Measurements from ENCODE around the gene TMEM52B.
"Not testable (repeated sequence)": the region's sequence is repeated elsewhere in the genome, so short reads cannot be mapped to it uniquely, and the experiment has no call there.

TMEM52B gene

DNA sequence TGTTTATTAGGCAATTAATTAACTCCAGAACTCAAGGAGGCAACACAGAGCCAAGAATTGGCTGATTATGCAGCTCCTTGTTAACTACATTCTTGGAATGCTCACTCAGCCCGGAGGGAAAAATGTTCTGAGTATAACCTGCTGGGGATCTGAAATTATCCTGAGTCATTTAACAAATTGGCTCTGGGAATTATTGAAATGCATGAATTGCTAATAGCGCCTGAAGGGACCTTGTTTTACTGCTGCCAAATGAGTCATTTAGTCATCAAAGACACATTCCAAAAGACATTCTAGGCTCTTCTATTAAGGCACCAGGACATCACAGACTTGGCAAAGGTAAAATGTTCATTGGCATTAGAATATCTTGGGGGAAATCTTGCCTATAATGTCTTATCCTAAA lies 13.0 kb downstream of the TMEM52B start:
- 18% methylated on average over 2 of the region's 2 CpGs for WGBS
- Histone ChIP-seq H3K27me3 (ENCODE audit: insufficient read depth, low read length) (no peaks in the 10 kb centered on the region), H3K36me3 (ENCODE audit: insufficient read depth, low read length) (no peaks in the 10 kb centered on the region), H3K4me3 (ENCODE audit: low read length) (no peak overlapping the region), H3K9ac (ENCODE audit: low read depth, low read length) (no peak overlapping the region), H3K9me3 (ENCODE audit: insufficient read depth, low read depth, low read length) (no peaks in the 10 kb centered on the region), H3K4me1 (ENCODE audit: insufficient read depth, low read length) (peaks cover 9% of the 10 kb centered on the region; the same call in 1 of the 2 replicates), H3K27ac (ENCODE audit: low read depth, low read length) (no peak overlapping the region; the same call in 1 of the 2 replicates)

DNA sequence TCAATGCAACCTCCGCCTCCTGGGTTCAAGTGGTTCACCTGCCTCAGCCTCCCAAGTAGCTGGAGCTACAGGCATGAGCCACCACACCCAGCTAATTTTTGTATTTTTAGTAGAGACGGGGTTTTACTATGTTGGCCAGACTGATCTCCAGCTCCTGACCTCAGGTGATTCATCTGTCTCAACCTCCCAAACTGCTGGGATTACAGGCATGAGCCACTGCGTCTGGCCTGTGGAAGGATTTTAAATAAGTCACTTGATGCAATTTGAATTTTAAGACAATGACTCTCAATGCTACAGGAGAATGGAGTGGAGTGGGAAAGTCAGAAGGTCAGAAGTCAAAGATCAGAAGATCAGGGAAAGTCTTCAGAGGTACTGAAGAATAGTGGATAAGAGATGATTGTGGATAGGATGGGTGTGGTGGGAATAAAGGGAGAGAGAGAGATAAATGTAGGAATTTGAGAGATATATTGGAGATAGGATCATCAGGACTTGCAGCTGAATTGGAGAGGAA lies 15.4 kb downstream of the TMEM52B start:
- Histone ChIP-seq H3K36me3 (ENCODE audit: insufficient read depth, low read length) (no peaks in the 10 kb centered on the region), H3K27ac (ENCODE audit: low read depth, low read length) (no peak overlapping the region), H3K9me3 (ENCODE audit: insufficient read depth, low read depth, low read length) (no peaks in the 10 kb centered on the region), H3K4me3 (ENCODE audit: low read length) (no peak overlapping the region), H3K9ac (ENCODE audit: low read depth, low read length) (no peak overlapping the region), H3K27me3 (ENCODE audit: insufficient read depth, low read length) (no peaks in the 10 kb centered on the region), H3K4me1 (ENCODE audit: insufficient read depth, low read length) (peaks cover 9% of the 10 kb centered on the region; the same call in 1 of the 2 replicates)
- 92% methylated on average over 3 of the region's 3 CpGs for WGBS

DNA sequence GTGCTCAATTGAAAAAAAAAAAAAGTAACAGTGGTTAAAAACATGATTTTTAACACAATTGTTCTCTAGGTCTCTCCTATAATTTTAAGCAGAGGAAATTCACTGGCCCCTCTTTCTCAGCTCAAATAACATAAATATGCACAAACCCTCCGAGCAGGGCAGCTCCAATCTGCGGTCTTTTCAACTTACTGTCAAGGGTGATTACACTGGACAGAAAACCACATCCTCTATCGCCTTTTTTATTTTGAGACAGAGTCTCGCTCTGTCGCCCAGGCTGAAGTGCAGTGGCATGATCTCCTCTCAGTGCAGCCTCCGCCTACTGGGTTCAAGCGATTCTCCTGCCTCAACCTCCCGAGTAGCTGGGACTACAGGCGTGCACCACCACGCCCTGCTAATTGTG lies 17.4 kb downstream of the TMEM52B start:
- H3K4me1 ChIP-seq (ENCODE audit: insufficient read depth, low read length), result peaks cover 9% of the 10 kb centered on the region; the same call in 1 of the 2 replicates
- no peak overlapping the region for H3K27ac ChIP-seq (ENCODE audit: low read depth, low read length)
- H3K4me3 ChIP-seq (ENCODE audit: low read length), result no peak overlapping the region
- H3K27me3 ChIP-seq (ENCODE audit: insufficient read depth, low read length), result no peaks in the 10 kb centered on the region
- 93% methylated on average over 10 of the region's 10 CpGs for WGBS
- no peaks in the 10 kb centered on the region for H3K36me3 ChIP-seq (ENCODE audit: insufficient read depth, low read length)
- H3K9me3 ChIP-seq (ENCODE audit: insufficient read depth, low read depth, low read length), result no peaks in the 10 kb centered on the region
- no peak overlapping the region for H3K9ac ChIP-seq (ENCODE audit: low read depth, low read length)

DNA sequence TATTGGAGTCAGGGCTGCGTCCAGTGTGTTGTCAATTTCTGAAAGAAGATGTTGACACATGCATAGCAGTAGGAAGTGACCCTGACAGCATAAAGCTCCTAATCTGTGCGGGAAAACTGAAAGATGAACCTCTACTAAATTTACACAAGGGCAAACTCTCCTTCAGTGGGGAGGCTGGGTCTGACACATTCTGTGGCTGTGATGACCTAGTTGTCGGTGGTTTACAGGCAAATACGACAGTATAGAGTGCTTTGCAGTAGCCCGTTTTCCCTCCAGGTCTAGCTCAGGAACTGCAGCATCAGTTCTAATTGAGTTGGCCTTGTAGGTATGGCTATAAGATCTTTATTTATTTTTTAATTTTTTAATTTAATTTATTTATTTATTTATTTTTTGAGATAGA lies 19.0 kb downstream of the TMEM52B start:
- H3K9me3 ChIP-seq (ENCODE audit: insufficient read depth, low read depth, low read length), result no peaks in the 10 kb centered on the region
- no peak overlapping the region for H3K9ac ChIP-seq (ENCODE audit: low read depth, low read length)
- no peak overlapping the region for H3K4me3 ChIP-seq (ENCODE audit: low read length)
- H3K27me3 ChIP-seq (ENCODE audit: insufficient read depth, low read length), result no peaks in the 10 kb centered on the region
- no peak overlapping the region for H3K27ac ChIP-seq (ENCODE audit: low read depth, low read length)
- 88% methylated on average over 5 of the region's 5 CpGs for WGBS
- no peaks in the 10 kb centered on the region; the same call in 1 of the 2 replicates for H3K4me1 ChIP-seq (ENCODE audit: insufficient read depth, low read length)
- H3K36me3 ChIP-seq (ENCODE audit: insufficient read depth, low read length), result no peaks in the 10 kb centered on the region

DNA sequence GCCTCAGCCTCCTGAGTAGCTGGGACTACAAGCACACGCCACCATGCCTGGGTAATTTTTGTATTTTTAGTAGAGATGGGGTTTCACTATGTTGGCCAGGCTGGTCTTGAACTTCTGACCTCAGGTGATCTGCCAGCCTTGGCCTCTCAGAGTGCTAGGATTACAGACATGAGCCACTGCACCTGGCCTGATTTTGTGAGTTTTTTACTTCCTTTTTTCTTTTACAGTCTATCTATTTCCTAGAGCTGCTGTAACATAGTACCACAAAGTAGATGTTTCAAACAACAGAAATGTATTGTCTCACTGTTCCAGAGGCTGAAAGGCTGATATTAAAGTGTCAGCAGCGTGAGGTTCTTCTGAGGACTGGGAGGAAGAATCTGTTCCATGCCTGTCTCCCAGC lies 25.7 kb downstream of the TMEM52B start:
- not testable (repeated sequence) for H3K27me3 ChIP-seq (ENCODE audit: insufficient read depth, low read length); H3K9me3 ChIP-seq (ENCODE audit: insufficient read depth, low read depth, low read length); H3K9ac ChIP-seq (ENCODE audit: low read depth, low read length); H3K36me3 ChIP-seq (ENCODE audit: insufficient read depth, low read length); H3K4me3 ChIP-seq (ENCODE audit: low read length); H3K4me1 ChIP-seq (ENCODE audit: insufficient read depth, low read length); H3K27ac ChIP-seq (ENCODE audit: low read depth, low read length)
- 88% methylated on average over 2 of the region's 2 CpGs for WGBS

DNA sequence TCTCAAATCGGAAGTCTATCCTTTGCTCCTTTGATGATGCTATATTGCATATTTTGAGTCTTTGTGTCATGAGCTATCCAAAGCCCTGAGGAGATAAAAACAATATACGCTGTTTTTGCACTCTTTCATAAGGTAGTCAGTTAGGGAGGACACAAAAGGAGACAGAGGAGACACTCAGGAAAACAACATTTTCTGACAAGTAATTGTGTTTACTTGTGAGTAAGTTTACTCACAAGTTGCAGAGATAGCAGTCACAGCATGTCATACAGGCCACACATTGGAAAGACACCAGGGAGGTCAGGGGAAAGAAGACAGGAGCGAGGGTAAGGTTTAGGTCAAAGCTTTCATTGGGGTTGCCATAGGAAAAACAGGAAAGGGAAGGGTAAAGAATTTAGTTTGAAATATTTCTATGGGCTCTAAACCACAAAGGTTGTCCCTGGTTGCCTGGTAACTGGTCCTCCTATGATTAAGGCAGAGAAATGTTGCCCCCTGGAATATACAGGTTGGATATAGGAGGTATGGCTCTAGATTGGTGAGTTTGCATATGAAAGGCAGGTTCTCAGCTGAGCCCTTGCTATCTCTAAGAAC lies 26.5 kb downstream of the TMEM52B start:
- Histone ChIP-seq H3K27me3 (ENCODE audit: insufficient read depth, low read length) (no peaks in the 10 kb centered on the region), H3K4me1 (ENCODE audit: insufficient read depth, low read length) (peaks cover 9% of the 10 kb centered on the region), H3K27ac (ENCODE audit: low read depth, low read length) (no peak overlapping the region), H3K36me3 (ENCODE audit: insufficient read depth, low read length) (no peaks in the 10 kb centered on the region), H3K9me3 (ENCODE audit: insufficient read depth, low read depth, low read length) (no peaks in the 10 kb centered on the region), H3K4me3 (ENCODE audit: low read length) (no peak overlapping the region), H3K9ac (ENCODE audit: low read depth, low read length) (no peak overlapping the region)
- 80% methylated on average over 3 of the region's 3 CpGs for WGBS

DNA sequence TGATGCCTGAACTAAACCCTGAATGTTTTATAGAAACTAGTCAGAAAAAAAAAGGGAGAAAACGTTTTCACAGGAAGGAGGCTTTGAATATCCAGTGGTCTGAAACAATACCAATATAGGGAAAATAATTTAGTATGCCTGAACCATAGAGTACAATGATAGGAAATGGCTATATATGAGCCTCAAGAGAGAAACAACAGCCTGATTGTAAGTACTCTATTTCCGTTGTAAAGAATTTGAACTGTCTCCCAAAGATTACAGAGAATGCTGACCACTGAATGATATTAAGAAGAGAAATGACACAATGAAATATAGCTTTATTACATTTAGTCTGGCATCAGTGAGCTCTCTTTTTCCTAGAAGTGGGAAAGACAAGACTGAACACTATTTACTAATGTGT lies 28.3 kb downstream of the TMEM52B start:
- 83% methylated on average over 2 of the region's 2 CpGs for WGBS

DNA sequence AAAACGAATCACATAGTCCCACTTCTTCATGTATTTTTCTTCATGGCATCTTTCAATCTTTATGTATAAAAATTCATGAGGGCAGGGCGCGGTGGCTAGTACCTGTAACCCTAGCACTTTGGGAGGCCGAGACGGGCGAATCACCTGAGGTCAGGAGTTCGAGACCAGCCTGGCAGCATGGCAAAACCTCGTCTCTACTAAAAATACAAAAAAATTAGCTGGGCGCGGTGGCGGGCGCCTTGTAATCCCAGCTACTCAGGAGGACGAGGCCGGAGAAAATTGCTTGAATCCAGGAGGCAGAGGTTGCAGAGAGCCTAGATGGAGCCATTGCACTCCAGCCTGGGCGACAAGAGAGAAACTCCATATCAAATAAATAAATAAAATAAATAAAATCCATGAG lies 31.4 kb downstream of the TMEM52B start:
- Histone ChIP-seq H3K9ac (ENCODE audit: low read depth, low read length) (no peak overlapping the region), H3K36me3 (ENCODE audit: insufficient read depth, low read length) (no peaks in the 10 kb centered on the region), H3K4me3 (ENCODE audit: low read length) (no peak overlapping the region), H3K9me3 (ENCODE audit: insufficient read depth, low read depth, low read length) (no peaks in the 10 kb centered on the region), H3K4me1 (ENCODE audit: insufficient read depth, low read length) (peaks cover 19% of the 10 kb centered on the region; the same call in 1 of the 2 replicates), H3K27me3 (ENCODE audit: insufficient read depth, low read length) (no peaks in the 10 kb centered on the region), H3K27ac (ENCODE audit: low read depth, low read length) (no peak overlapping the region)
- 95% methylated on average over 14 of the region's 15 CpGs for WGBS

More for the DNA sequence above, 28.3 kb downstream of the TMEM52B start:
- Histone ChIP-seq H3K9ac (ENCODE audit: low read depth, low read length) (no peak overlapping the region), H3K27ac (ENCODE audit: low read depth, low read length) (no peak overlapping the region), H3K4me3 (ENCODE audit: low read length) (no peak overlapping the region), H3K27me3 (ENCODE audit: insufficient read depth, low read length) (no peaks in the 10 kb centered on the region), H3K9me3 (ENCODE audit: insufficient read depth, low read depth, low read length) (no peaks in the 10 kb centered on the region), H3K4me1 (ENCODE audit: insufficient read depth, low read length) (peaks cover 9% of the 10 kb centered on the region), H3K36me3 (ENCODE audit: insufficient read depth, low read length) (no peaks in the 10 kb centered on the region)

DNA sequence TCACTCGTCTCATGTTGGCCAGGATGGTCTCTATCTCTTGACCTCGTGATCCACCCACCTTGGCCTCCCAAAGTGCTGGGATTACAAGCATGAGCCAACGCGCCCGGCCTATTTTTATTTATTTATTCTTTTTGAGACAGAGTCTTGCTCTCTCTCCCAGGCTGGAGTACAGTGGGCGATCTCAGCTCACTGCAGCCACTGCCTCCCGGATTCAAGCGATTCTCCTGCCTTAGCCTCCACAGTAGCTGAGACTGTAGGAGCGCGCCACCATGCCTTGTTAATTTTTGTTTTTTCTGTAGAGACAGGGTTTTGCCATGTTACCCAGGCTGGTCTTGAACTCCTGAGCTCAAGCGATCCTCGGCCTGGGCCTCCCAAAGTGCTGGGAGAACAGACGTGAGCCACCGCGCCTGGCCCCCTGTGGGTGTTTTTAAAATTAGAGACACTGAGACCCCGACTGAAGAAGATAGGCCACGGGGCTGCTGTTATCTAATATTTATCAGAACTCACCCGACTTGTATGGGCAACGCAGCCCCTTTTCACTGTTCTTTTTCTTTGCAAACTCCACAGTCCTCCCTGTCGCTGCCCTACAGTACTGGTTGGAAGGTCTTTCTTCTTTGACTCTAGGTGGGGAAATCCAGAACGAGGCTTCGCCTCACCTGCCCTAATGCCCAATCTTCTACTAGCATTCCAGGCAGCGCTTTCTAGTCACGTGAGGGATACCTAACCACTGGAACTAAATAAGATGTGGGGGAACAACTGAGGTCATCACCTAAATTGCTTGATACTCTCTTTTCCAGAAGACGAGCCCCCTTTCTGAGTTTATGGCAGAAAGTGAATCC lies 32.5 kb downstream of the TMEM52B start:
- Histone ChIP-seq H3K27ac (ENCODE audit: low read depth, low read length) (no peak overlapping the region), H3K9ac (ENCODE audit: low read depth, low read length) (no peak overlapping the region), H3K36me3 (ENCODE audit: insufficient read depth, low read length) (no peaks in the 10 kb centered on the region), H3K4me3 (ENCODE audit: low read length) (no peak overlapping the region), H3K9me3 (ENCODE audit: insufficient read depth, low read depth, low read length) (no peaks in the 10 kb centered on the region), H3K27me3 (ENCODE audit: insufficient read depth, low read length) (no peaks in the 10 kb centered on the region), H3K4me1 (ENCODE audit: insufficient read depth, low read length) (peaks cover 20% of the 10 kb centered on the region)
- 93% methylated on average over 25 of the region's 25 CpGs for WGBS

DNA sequence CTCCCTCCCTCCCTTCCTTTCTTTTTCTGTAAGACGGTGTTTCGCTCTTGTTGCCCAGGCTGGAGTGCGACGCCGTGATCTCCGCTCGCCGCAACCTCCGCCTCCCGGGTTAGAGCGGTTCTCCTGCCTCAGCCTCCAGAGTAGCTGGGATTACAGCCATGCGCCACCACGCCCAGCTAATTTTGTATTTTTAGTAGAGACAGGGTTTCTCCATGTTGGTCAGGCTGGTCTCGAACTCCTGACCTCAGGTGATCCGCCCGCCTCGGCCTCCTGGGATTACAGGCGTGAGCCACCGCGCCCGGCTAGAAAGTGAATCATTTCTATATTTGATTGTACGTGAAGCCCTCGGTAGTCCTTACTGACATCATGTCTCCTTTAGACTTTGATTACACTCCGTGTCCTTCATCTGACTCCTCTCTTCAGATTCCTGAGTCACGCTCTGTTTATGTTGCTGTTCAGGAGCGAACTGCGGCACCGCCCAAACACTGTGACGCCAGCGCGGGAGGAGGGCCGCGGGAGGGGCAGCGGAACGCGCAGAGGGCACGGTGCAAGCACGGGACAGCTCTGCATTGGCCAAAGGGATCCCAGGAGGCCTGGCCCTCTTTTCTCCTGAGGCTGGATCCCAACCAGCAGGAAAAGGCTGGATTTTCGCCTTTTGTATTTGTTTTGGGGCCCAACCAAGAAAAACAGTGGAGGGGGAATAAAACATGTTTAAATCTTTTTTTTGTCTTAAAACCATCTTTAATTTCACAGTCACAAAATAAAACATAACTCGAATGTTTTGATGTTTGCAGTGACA lies 33.3 kb downstream of the TMEM52B start:
- 45% methylated on average over 40 of the region's 40 CpGs for WGBS
- Histone ChIP-seq H3K27ac (ENCODE audit: low read depth, low read length) (peak overlapping the region; percentile 98), H3K9me3 (ENCODE audit: insufficient read depth, low read depth, low read length) (no peaks in the 10 kb centered on the region), H3K9ac (ENCODE audit: low read depth, low read length) (peak overlapping the region; percentile 79), H3K4me3 (ENCODE audit: low read length) (peak overlapping the region; percentile 82), H3K27me3 (ENCODE audit: insufficient read depth, low read length) (no peaks in the 10 kb centered on the region), H3K36me3 (ENCODE audit: insufficient read depth, low read length) (no peaks in the 10 kb centered on the region; the same call in 1 of the 2 replicates), H3K4me1 (ENCODE audit: insufficient read depth, low read length) (peaks cover 20% of the 10 kb centered on the region)

DNA sequence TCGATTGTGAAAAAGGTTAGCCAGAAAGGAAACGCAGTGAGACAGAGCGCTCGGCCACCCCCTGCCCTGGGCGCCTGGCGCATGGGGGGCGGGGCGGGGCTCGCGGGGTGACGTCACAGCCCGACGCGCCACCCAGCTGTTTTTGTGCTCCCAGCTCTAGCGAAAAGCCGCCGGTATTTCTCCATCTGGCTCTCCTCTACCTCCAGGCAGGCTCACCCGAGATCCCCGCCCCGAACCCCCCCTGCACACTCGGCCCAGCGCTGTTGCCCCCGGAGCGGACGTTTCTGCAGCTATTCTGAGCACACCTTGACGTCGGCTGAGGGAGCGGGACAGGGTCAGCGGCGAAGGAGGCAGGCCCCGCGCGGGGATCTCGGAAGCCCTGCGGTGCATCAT lies 33.9 kb downstream of the TMEM52B start, which contains the start of gene GABARAPL1:
Gene GABARAPL1 (plus strand): TSS at position 139 of the 393 bp plus-strand sequence. CDS start 253 bp downstream, at position 392.
- under 1% methylated on average over 35 of the region's 35 CpGs for WGBS
- Histone ChIP-seq H3K4me3 (ENCODE audit: low read length) (peak within 1 kb of the TSS; percentile 82), H3K9me3 (ENCODE audit: insufficient read depth, low read depth, low read length) (no peaks in the 10 kb centered on the region), H3K27me3 (ENCODE audit: insufficient read depth, low read length) (no peaks in the 10 kb centered on the region), H3K27ac (ENCODE audit: low read depth, low read length) (peak within 1 kb of the TSS; percentile 98), H3K4me1 (ENCODE audit: insufficient read depth, low read length) (peaks cover 20% of the 10 kb centered on the region), H3K9ac (ENCODE audit: low read depth, low read length) (peak within 1 kb of the TSS; percentile 79), H3K36me3 (ENCODE audit: insufficient read depth, low read length) (peaks cover 1% of the 10 kb centered on the region)

Measured in HUES64 (cell line).